H1 (cell line): Measurements from ENCODE around the gene GIGYF2. TPM values are rescaled to one million over a fixed set of nuclear protein-coding genes. Genes with fewer than 3 reads are reported as not detected.

Experiments used
- CTCF ChIA-PET: fragments of 300-600 bp; sonication (Branson Sonifier 250); formaldehyde crosslinking; loops from one replicate; lab custom pipeline; 2021; ENCODE audit not compliant: partially characterized antibody; lab: Charles Lee
- POLR2A ChIA-PET: fragments of 300-600 bp; sonication (Branson Sonifier 250); formaldehyde crosslinking; loops from one replicate; lab custom pipeline; 2021; ENCODE audit warnings: inconsistent platforms; ENCODE audit not compliant: partially characterized antibody; lab: Charles Lee
- DNase-seq, 2 experiments: peaks; one replicate each; pipeline versions ENCODE4 v3.0.0 to v3.0.0-alpha.2; 2010 to 2022; ENCODE audit warnings: low spot score in 2 of 2, low read depth in 1 of 2, mixed read lengths in 1 of 2
- FAIRE-seq: peaks from 2 replicates; lab custom pipeline; 2011; peaks lifted over from hg19 to GRCh38; lab: Jason Lieb, UNC
- H2AFZ ChIP-seq: 2 replicates; pipeline ENCODE4 v1.8.1; 2012; ENCODE audit warnings: low read length, inconsistent platforms
- H2AK5ac ChIP-seq: 2 replicates; pipeline ENCODE4 v1.6.1; 2013; ENCODE audit warnings: low read depth, low read length
- H2BK120ac ChIP-seq: replicated peaks from 2 replicates; pipeline ENCODE3; 2013; ENCODE audit warnings: low read depth, low read length, inconsistent platforms
- H2BK12ac ChIP-seq: 2 replicates; pipeline ENCODE4 v1.6.1; 2013; ENCODE audit warnings: low read depth, low read length
- H2BK15ac ChIP-seq: 2 replicates; pipeline ENCODE4 v1.6.1; 2013; ENCODE audit warnings: low read length
- H2BK20ac ChIP-seq: 2 replicates; pipeline ENCODE4 v1.6.1; 2013; ENCODE audit warnings: low read length
- H2BK5ac ChIP-seq: 2 replicates; pipeline ENCODE4 v1.6.1; 2013; ENCODE audit warnings: low read depth, low read length
- H3K14ac ChIP-seq: 2 replicates; pipeline ENCODE4 v1.6.1; 2013; ENCODE audit warnings: inconsistent platforms; ENCODE audit not compliant: insufficient read length
- H3K18ac ChIP-seq: 2 replicates; pipeline ENCODE4 v1.6.1; 2013; ENCODE audit warnings: low read length; ENCODE audit errors: extremely low read depth
- H3K23ac ChIP-seq: 2 replicates; pipeline ENCODE4 v1.6.1; 2013; ENCODE audit warnings: inconsistent platforms; ENCODE audit not compliant: insufficient read length
- H3K23me2 ChIP-seq: 2 replicates; pipeline ENCODE4 v1.6.1; 2013; ENCODE audit warnings: low read depth, low read length
- H3K27ac ChIP-seq: 2 replicates; pipeline ENCODE4 v1.6.1; 2011; ENCODE audit warnings: low read depth, low read length, inconsistent platforms
- H3K27me3 ChIP-seq, 4 experiments: replicated peaks in 1 of 4; 1 replicate in 1 of 4; 2 replicates in 3 of 4; pipeline versions ENCODE4 v1.6.1 to v1.8.1; 2011 to 2013; ENCODE audit warnings: low read length in 3 of 4, mild to moderate bottlenecking in 3 of 4, inconsistent platforms in 2 of 4, mixed read lengths in 2 of 4, moderate library complexity in 1 of 4; ENCODE audit not compliant: control insufficient read depth in 3 of 4, insufficient read depth in 3 of 4; ENCODE audit errors: extremely low read depth in 1 of 4
- H3K36me3 ChIP-seq, 4 experiments: 2 replicates each; pipeline versions ENCODE4 v1.6.1 to v1.8.1; 2011 to 2013; ENCODE audit warnings: mild to moderate bottlenecking in 4 of 4, low read length in 3 of 4, moderate library complexity in 2 of 4, control low read depth in 1 of 4, inconsistent platforms in 1 of 4; ENCODE audit not compliant: insufficient read depth in 4 of 4, control insufficient read depth in 2 of 4
- H3K4ac ChIP-seq: replicated peaks from 2 replicates; pipeline ENCODE3; 2013; ENCODE audit warnings: low read length, low read depth, mixed read lengths, inconsistent platforms; ENCODE audit not compliant: insufficient read length
- H3K4me1 ChIP-seq, 4 experiments: replicated peaks in 1 of 4; 1 replicate in 1 of 4; 2 replicates in 3 of 4; pipeline versions ENCODE4 v1.6.1 to v1.8.1; 2011 to 2013; ENCODE audit warnings: low read length in 3 of 4, inconsistent platforms in 2 of 4, mixed read lengths in 1 of 4; ENCODE audit not compliant: insufficient read depth in 4 of 4, control insufficient read depth in 3 of 4
- H3K4me2 ChIP-seq, 2 experiments: 2 replicates each; pipeline versions ENCODE4 v1.6.1 to v1.8.1; 2011 to 2013; ENCODE audit warnings: low read depth in 2 of 2, low read length in 2 of 2, control low read depth in 1 of 2, inconsistent platforms in 1 of 2, mild to moderate bottlenecking in 1 of 2; ENCODE audit not compliant: insufficient read depth in 1 of 2
- H3K4me3 ChIP-seq, 4 experiments: fragments of 200-600, 300-600 bp in 1 of 4; sonication (generic), shearing (Covaris generic), sonication (Bioruptor Twin) in 1 of 4; 2 replicates each; pipeline versions ENCODE4 v1.5.1 to v1.8.1; 2011 to 2016; ENCODE audit warnings: low read length in 4 of 4, low read depth in 3 of 4, control low read depth in 2 of 4, inconsistent platforms in 2 of 4, mild to moderate bottlenecking in 2 of 4, mixed read lengths in 1 of 4, moderate library complexity in 1 of 4; ENCODE audit not compliant: insufficient read depth in 2 of 4; ENCODE audit errors: extremely low read depth in 1 of 4
- H3K56ac ChIP-seq: replicated peaks from 2 replicates; pipeline ENCODE3; 2013; ENCODE audit warnings: low read depth, mild to moderate bottlenecking, mixed read lengths, low read length, inconsistent platforms; ENCODE audit not compliant: insufficient read length
- H3K79me1 ChIP-seq: 2 replicates; pipeline ENCODE4 v1.6.1; 2013; ENCODE audit warnings: low read depth, low read length, control low read depth
- H3K79me2 ChIP-seq, 2 experiments: 2 replicates each; pipeline versions ENCODE4 v1.6.1 to v1.8.1; 2012 to 2013; ENCODE audit warnings: low read length in 2 of 2, mild to moderate bottlenecking in 2 of 2, inconsistent platforms in 1 of 2; ENCODE audit not compliant: insufficient read depth in 2 of 2, control insufficient read depth in 1 of 2
- H3K9ac ChIP-seq, 4 experiments: replicated peaks in 1 of 4; 1 replicate in 1 of 4; 2 replicates in 3 of 4; pipeline versions ENCODE4 v1.6.1 to v1.8.1; 2011 to 2013; ENCODE audit warnings: low read depth in 3 of 4, low read length in 3 of 4, control low read depth in 2 of 4, mild to moderate bottlenecking in 2 of 4, moderate library complexity in 2 of 4, inconsistent platforms in 1 of 4; ENCODE audit errors: extremely low read depth in 1 of 4
- H3K9me3 ChIP-seq, 2 experiments: 2 replicates each; pipeline versions ENCODE4 v1.6.1 to v1.8.1; 2012 to 2013; ENCODE audit warnings: mild to moderate bottlenecking in 2 of 2, moderate library complexity in 2 of 2, control low read depth in 1 of 2, inconsistent platforms in 1 of 2, low read depth in 1 of 2, low read length in 1 of 2, mixed read lengths in 1 of 2; ENCODE audit not compliant: insufficient read depth in 2 of 2
- H4K20me1 ChIP-seq, 2 experiments: replicated peaks in 1 of 2; 2 replicates each; pipeline versions ENCODE3 to v1.8.1; 2011 to 2013; ENCODE audit warnings: inconsistent platforms in 2 of 2, low read length in 2 of 2, mild to moderate bottlenecking in 1 of 2; ENCODE audit not compliant: insufficient read depth in 2 of 2, control insufficient read depth in 1 of 2
- H4K5ac ChIP-seq: 2 replicates; pipeline ENCODE4 v1.6.1; 2013; ENCODE audit warnings: low read length, low read depth, mixed read lengths, inconsistent platforms; ENCODE audit not compliant: insufficient read length
- H4K8ac ChIP-seq: 2 replicates; pipeline ENCODE4 v1.8.0; 2013; ENCODE audit warnings: mild to moderate bottlenecking, moderate library complexity, low read length, inconsistent platforms; ENCODE audit not compliant: insufficient read depth; ENCODE audit errors: extremely low read depth
- H4K91ac ChIP-seq: replicated peaks from 2 replicates; pipeline ENCODE3; 2013; ENCODE audit warnings: low read length, mixed read lengths, inconsistent platforms; ENCODE audit not compliant: insufficient read length
- BACH1 ChIP-seq: IDR thresholded peaks from 2 replicates; pipeline ENCODE4 v1.6.1; 2012; ENCODE audit warnings: low read length, improper control_type of control experiment
- BRCA1 ChIP-seq: IDR thresholded peaks from 2 replicates; pipeline ENCODE4 v1.6.1; 2012; ENCODE audit warnings: low read depth, low read length, improper control_type of control experiment
- CHD1 ChIP-seq: IDR thresholded peaks from 2 replicates; pipeline ENCODE4 v1.6.1; 2012; ENCODE audit warnings: low read depth, low read length, improper control_type of control experiment
- MAX ChIP-seq: IDR thresholded peaks from 2 replicates; pipeline ENCODE4 v1.6.1; 2012; ENCODE audit warnings: inconsistent platforms
- PHF8 ChIP-seq: fragments of 200-600 bp; sonication (generic); conservative IDR thresholded peaks from 2 replicates; pipeline ENCODE4 v1.7.1; 2012; ENCODE audit warnings: low read depth, mild to moderate bottlenecking, inconsistent platforms, low read length, moderate library complexity
- POLR2AphosphoS5 ChIP-seq: IDR thresholded peaks from 2 replicates; pipeline ENCODE4 v1.6.1; 2011; ENCODE audit warnings: low read depth, low read length
- RAD21 ChIP-seq, 2 experiments: IDR thresholded peaks in 1 of 2; conservative IDR thresholded peaks in 1 of 2; 2 replicates each; pipeline ENCODE4 v1.6.1; 2011; ENCODE audit warnings: low read depth in 2 of 2, low read length in 2 of 2, improper control_type of control experiment in 1 of 2, inconsistent platforms in 1 of 2, mild to moderate bottlenecking in 1 of 2, moderate library complexity in 1 of 2
- RXRA ChIP-seq: IDR thresholded peaks from 2 replicates; pipeline ENCODE4 v1.6.1; 2011; ENCODE audit warnings: low read depth, mild to moderate bottlenecking, low read length, moderate library complexity; ENCODE audit not compliant: insufficient read depth
- SIRT6 ChIP-seq: IDR thresholded peaks from one replicate; pipeline ENCODE4 v1.7.1; 2012; ENCODE audit warnings: low read length, inconsistent platforms
- SIX5 ChIP-seq: IDR thresholded peaks from 2 replicates; pipeline ENCODE4 v1.6.1; 2011; ENCODE audit warnings: mild to moderate bottlenecking, low read depth, low read length
- TAF7 ChIP-seq: optimal IDR thresholded peaks from 2 replicates; pipeline ENCODE3; 2011; ENCODE audit warnings: low read depth, mild to moderate bottlenecking, inconsistent platforms, low read length, moderate library complexity, borderline replicate concordance
- polyA plus RNA-seq, 7 experiments: library from polyadenylated mRNA; depleted of rRNA in 3 of 7; stranded (reverse) in 5 of 7; unstranded in 2 of 7; fragments of >200 nt in 5 of 7; fragments of 200-250 nt in 2 of 7; gene quantifications; 1 replicate in 5 of 7; 2 replicates in 1 of 7; 4 replicates in 1 of 7; pipeline versions ENCODE4 v1.2.1 to v1.2.3, GENCODE V29; 2011 to 2013; ENCODE audit warnings: missing spikeins in 2 of 7, mixed read lengths in 2 of 7
- total RNA-seq: library from RNA; stranded (reverse); fragmentation: NEBNext Ultra II Directional; extraction: Animal tissue kit (Norgen Biotek cat#: 25700); gene quantifications from 2 replicates; pipeline ENCODE4 v1.2.1, GENCODE V29; 2021

GIGYF2 gene
- total and polyA plus RNA-seq, 2 of the 8 experiments (the other 6 are each of a cell fraction or from before 2014, with no cell fraction given) = 22.3 to 62.0 TPM

GRCh38 chr2:232713505-232713904 is 16.4 kb downstream of the GIGYF2 start:
- H3K14ac ChIP-seq = no peak overlapping the region
- H4K20me1 ChIP-seq = peaks cover 3 to 5% of the 10 kb centered on the region in 2 experiments

More at GRCh38 chr2:232713505-232713904, 16.4 kb downstream of the GIGYF2 start:
- Histone ChIP-seq H2BK120ac (no peak overlapping the region), H2BK5ac (no peak overlapping the region), H3K79me1 (no peaks in the 10 kb centered on the region; the same call in 1 of the 2 replicates), H2AFZ (no peak overlapping the region), H3K27me3 (no peaks in the 10 kb centered on the region), H4K5ac (no peak overlapping the region), H3K79me2 (peaks cover 0 to 84% of the 10 kb centered on the region in 2 experiments; a peak in 2 of 4 replicates), H4K91ac (no peak overlapping the region), H3K56ac (no peak overlapping the region), H3K4me2 (no peak overlapping the region), H3K23me2 (no peaks in the 10 kb centered on the region), H3K9ac (no peak overlapping the region), H3K4me3 (no peak overlapping the region), H3K9me3 (no peaks in the 10 kb centered on the region), H2BK20ac (no peak overlapping the region), H2BK12ac (no peak overlapping the region), H3K4ac (no peak overlapping the region), H3K18ac (no peak overlapping the region), H3K23ac (no peak overlapping the region), H3K4me1 (no peaks in the 10 kb centered on the region), H4K8ac (no peak overlapping the region), H3K27ac (no peak overlapping the region), H2AK5ac (no peak overlapping the region), H2BK15ac (no peak overlapping the region), H3K36me3 (peaks cover 0 to 12% (median 0%) of the 10 kb centered on the region in 4 experiments; a peak in 1 of 8 replicates)
- ChIA-PET POLR2A (interaction anchor here (1.0 kb wide), 1 partner anchor 33 kb away, joined by 4 read pairs; no protein-coding TSS in a partner anchor), CTCF (interaction anchor here (0.9 kb wide), 1 partner anchor 45 kb away, joined by 5 read pairs; no protein-coding TSS in a partner anchor)
- DNase-seq (no peak), FAIRE-seq (no peak)
- TF ChIP-seq CHD1 (no peak), POLR2AphosphoS5 (no peak), TAF7 (no peak), SIRT6 (no peak), BACH1 (no peak), SIX5 (no peak), MAX (no peak), BRCA1 (no peak), RXRA (no peak), PHF8 (no peak), RAD21 (IDR thresholded peaks at IDR 0.05 in 1 of 2, conservative IDR thresholded peaks at IDR 0.05 in 1 of 2; ENCODE audit: low read depth in 2 of 2, low read length in 2 of 2) (no peak)
